PC-3 (cell line): ENCODE measurements around the gene TRIM31. TPM values are rescaled to one million over a fixed set of nuclear protein-coding genes. Genes with fewer than 3 reads are reported as not detected.

Experiments used
- ATAC-seq: fragments of 200-7000 bp; cut with Tn5 transposase; 2 replicates; pipeline ENCODE4 v1.9.1; 2020; ENCODE audit warnings: mild to moderate bottlenecking, moderate library complexity
- BruUV-seq: library from RNA; stranded (reverse); fragments of 400-500 nt; replicated peaks from 2 replicates; lab custom pipeline; 2021; lab: Mats Ljungman, UMichigan
- CTCF ChIA-PET: fragments of 300-600 bp; sonication (Branson Sonifier 250); formaldehyde crosslinking; loops from one replicate; lab custom pipeline; 2022; ENCODE audit warnings: antibody characterized with exemption; lab: Charles Lee
- POLR2A ChIA-PET: fragments of 300-600 bp; sonication (Branson Sonifier 250); formaldehyde crosslinking; loops from one replicate; lab custom pipeline; 2022; ENCODE audit warnings: antibody characterized with exemption; ENCODE audit not compliant: unreplicated experiment; lab: Charles Lee
- DNase-seq: peaks from one replicate; pipeline ENCODE4 v3.0.0-alpha.2; 2015
- H2AFZ ChIP-seq: fragments of 300-600 bp; sonication (generic); 2 replicates; pipeline ENCODE4 v1.6.0; 2016; ENCODE audit warnings: antibody characterized with exemption, low read length
- H3F3A ChIP-seq: fragments of 300-600 bp; sonication (generic); one replicate; pipeline ENCODE4 v1.6.0; 2017; ENCODE audit warnings: antibody characterized with exemption, low read length, control low read depth, mild to moderate bottlenecking; ENCODE audit not compliant: unreplicated experiment
- H3K27ac ChIP-seq: fragments of 300-600 bp; sonication (generic); 2 replicates; pipeline ENCODE4 v1.5.1; 2016; ENCODE audit warnings: mild to moderate bottlenecking, low read length
- H3K27me3 ChIP-seq: fragments of 300-600 bp; sonication (generic); 2 replicates; pipeline ENCODE4 v1.6.1; 2016; ENCODE audit warnings: low read length, mixed read lengths
- H3K36me3 ChIP-seq: fragments of 300-600 bp; sonication (generic); 2 replicates; pipeline ENCODE4 v1.6.1; 2016; ENCODE audit warnings: low read depth, mixed run types, low read length, mixed read lengths
- H3K4me1 ChIP-seq: fragments of 300-600 bp; sonication (generic); 2 replicates; pipeline ENCODE4 v1.5.1; 2016; ENCODE audit warnings: low read length; ENCODE audit not compliant: insufficient read depth
- H3K4me2 ChIP-seq: fragments of 300-600 bp; sonication (generic); 2 replicates; pipeline ENCODE4 v1.6.0; 2016; ENCODE audit warnings: low read length
- H3K4me3 ChIP-seq: fragments of 300-600 bp; sonication (generic); 2 replicates; pipeline ENCODE4 v1.5.1; 2016; ENCODE audit warnings: mild to moderate bottlenecking, low read length, mixed read lengths
- H3K79me2 ChIP-seq: fragments of 300-600 bp; sonication (generic); 2 replicates; pipeline ENCODE4 v1.6.1; 2017; ENCODE audit warnings: low read length, mixed read lengths
- H3K9ac ChIP-seq: fragments of 300-600 bp; sonication (generic); 2 replicates; pipeline ENCODE4 v1.6.0; 2016; ENCODE audit warnings: mild to moderate bottlenecking, low read length
- H3K9me2 ChIP-seq: fragments of 300-600 bp; sonication (generic); replicated peaks from 2 replicates; pipeline ENCODE4 v1.6.1; 2016; ENCODE audit warnings: mixed run types, low read length, mixed read lengths
- H3K9me3 ChIP-seq: fragments of 300-600 bp; sonication (generic); 2 replicates; pipeline ENCODE4 v1.6.1; 2016; ENCODE audit warnings: low read length, mixed read lengths
- H4K20me1 ChIP-seq: fragments of 300-600 bp; sonication (generic); 2 replicates; pipeline ENCODE4 v1.6.1; 2016; ENCODE audit warnings: low read length, mixed read lengths
- EZH2 ChIP-seq: fragments of 300-600 bp; sonication (generic); IDR thresholded peaks from one replicate; pipeline ENCODE4 v1.6.1; 2017; ENCODE audit warnings: antibody characterized with exemption, mild to moderate bottlenecking, low read length; ENCODE audit not compliant: unreplicated experiment
- EZH2phosphoT487 ChIP-seq: fragments of 300-600 bp; sonication (generic); IDR thresholded peaks from 2 replicates; pipeline ENCODE4 v1.6.1; 2018; ENCODE audit warnings: mild to moderate bottlenecking, antibody characterized with exemption, low read length, borderline replicate concordance
- intact Hi-C: fragments of 100-400 bp; cut with micrococcal nuclease; formaldehyde crosslinking; loops from 2 replicates; pipeline ENCODE4 v1.9.0; 2023
- total RNA-seq: library from RNA; depleted of rRNA; stranded (reverse); fragments of >200 nt; gene quantifications from 2 replicates; pipeline ENCODE4 v1.2.3, GENCODE V29; 2014
- TF ChIP-seq, protein P1 (sequence below): fragments of 300-600 bp; sonication (generic); conservative IDR thresholded peaks from 2 replicates; pipeline ENCODE4 v1.5.1; 2017; ENCODE audit warnings: antibody characterized with exemption, low read depth, mild to moderate bottlenecking, low read length

Gene TRIM31
- total RNA-seq, 1 experiment from 2014 or later: 0.11 TPM

DNA sequence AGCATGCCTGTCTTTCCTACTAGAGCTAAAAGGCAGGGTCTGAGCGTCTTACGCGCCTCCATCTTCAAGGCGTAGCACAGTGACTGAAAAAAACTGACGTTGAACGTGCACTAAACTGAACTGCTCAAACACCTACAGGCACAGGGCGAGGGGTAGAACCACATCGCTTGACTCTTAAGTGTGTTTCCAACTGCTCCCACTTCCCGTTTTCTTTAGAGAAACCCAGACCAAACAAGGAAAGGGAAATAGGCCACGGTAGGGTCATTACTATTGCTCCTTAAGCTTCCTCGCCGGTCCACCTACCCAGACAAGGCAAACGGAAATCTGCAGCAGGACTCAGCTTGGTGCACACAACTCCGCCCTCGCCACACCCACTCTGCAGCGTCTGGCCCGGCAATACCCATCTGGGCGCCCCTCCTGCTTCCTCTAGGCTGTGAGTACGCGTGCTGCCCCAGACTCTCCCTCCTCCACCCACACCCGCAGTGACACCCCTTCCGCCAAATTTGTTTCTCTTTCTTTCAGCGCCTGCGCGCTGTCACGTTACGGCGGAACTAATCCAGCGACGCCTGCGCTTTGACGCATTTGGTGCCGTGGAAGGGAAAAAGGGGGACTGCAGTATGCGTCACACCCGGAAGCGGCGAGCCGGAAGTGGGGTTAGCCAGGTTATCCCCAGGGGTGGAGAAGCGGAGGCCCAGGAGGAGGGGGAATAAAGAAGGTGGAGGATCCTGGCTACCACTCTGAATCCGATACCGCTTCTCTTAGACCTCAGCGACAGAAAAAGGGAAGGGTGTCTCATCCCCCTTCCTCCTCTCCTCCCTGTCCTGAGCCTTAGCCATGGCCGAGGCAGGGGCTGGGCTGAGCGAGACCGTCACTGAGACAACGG, 46.1 kb downstream of the TRIM31 start, which contains the start of gene PPP1R11:
PPP1R11 (plus strand) TSS at position 622 of the 883 bp plus-strand sequence; CDS start at position 835, 213 bp downstream.
- Histone ChIP-seq H3K9me3 (no peaks in the 10 kb centered on the region), H2AFZ (peak within 1 kb of the TSS; percentile 70), H3K27me3 (no peaks in the 10 kb centered on the region), H3F3A (no peaks in the 10 kb centered on the region), H3K4me1 (peaks cover 26% of the 10 kb centered on the region), H3K9ac (peak within 1 kb of the TSS; percentile 67), H3K9me2 (no peaks in the 10 kb centered on the region), H4K20me1 (no peaks in the 10 kb centered on the region), H3K4me3 (peak within 1 kb of the TSS; percentile 70), H3K4me2 (peak within 1 kb of the TSS; percentile 80), H3K36me3 (0 out of 2 replicates have a peak, but pooled peaks cover 3% of the 10 kb centered on the region), H3K27ac (peak within 1 kb of the TSS; percentile 40), H3K79me2 (peaks cover 36% of the 10 kb centered on the region)
- ChIA-PET CTCF (no interaction called here), POLR2A (interaction anchor here (0.6 kb wide), 1 partner anchor 88 kb away, joined by 3 read pairs; no protein-coding TSS in a partner anchor)
- intact Hi-C loops: loop anchor here (2.0 kb wide), 1 partner anchor 36 kb away; no protein-coding TSS in a partner anchor
- no TSS peak for BruUV-seq
- peak; percentile 98 for ATAC-seq
- DNase-seq: peak; percentile 99
- TF ChIP-seq, protein P1, sequence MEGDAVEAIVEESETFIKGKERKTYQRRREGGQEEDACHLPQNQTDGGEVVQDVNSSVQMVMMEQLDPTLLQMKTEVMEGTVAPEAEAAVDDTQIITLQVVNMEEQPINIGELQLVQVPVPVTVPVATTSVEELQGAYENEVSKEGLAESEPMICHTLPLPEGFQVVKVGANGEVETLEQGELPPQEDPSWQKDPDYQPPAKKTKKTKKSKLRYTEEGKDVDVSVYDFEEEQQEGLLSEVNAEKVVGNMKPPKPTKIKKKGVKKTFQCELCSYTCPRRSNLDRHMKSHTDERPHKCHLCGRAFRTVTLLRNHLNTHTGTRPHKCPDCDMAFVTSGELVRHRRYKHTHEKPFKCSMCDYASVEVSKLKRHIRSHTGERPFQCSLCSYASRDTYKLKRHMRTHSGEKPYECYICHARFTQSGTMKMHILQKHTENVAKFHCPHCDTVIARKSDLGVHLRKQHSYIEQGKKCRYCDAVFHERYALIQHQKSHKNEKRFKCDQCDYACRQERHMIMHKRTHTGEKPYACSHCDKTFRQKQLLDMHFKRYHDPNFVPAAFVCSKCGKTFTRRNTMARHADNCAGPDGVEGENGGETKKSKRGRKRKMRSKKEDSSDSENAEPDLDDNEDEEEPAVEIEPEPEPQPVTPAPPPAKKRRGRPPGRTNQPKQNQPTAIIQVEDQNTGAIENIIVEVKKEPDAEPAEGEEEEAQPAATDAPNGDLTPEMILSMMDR: no peak
- TF ChIP-seq EZH2 (no peak), EZH2phosphoT487 (no peak)

DNA sequence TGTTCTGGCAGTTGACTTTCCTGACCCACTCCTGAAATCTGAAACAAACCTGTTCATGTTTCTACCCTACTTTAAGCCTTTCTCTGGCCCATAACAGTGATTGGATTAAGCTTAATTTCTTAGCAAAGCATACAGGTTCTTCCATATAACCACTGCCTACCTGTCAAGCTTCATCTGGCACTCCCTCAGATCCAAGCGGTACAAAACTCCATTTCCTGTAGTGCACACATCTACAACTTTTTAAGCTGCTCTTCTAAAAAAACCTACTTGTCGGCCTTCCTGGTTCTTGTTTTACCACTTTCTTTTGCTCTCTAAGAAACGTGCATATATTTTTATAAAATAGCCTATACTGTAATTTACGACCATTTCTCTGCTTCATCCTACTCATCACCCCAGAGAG, 46.8 kb downstream of the TRIM31 start:
- TF ChIP-seq EZH2: no peak
- TF ChIP-seq EZH2phosphoT487: no peak
- TF ChIP-seq, protein P1: no peak
- Histone ChIP-seq H3K27me3 (no peaks in the 10 kb centered on the region), H3K9me2 (no peaks in the 10 kb centered on the region), H3K9ac (peak overlapping the region; percentile 43), H4K20me1 (no peaks in the 10 kb centered on the region), H2AFZ (peak overlapping the region; percentile 70), H3K4me1 (peaks cover 26% of the 10 kb centered on the region), H3K27ac (peak overlapping the region; percentile 40), H3K4me2 (peak overlapping the region; percentile 80), H3F3A (no peaks in the 10 kb centered on the region), H3K9me3 (no peaks in the 10 kb centered on the region), H3K79me2 (peaks cover 42% of the 10 kb centered on the region), H3K4me3 (peak overlapping the region; percentile 70), H3K36me3 (0 out of 2 replicates have a peak, but pooled peaks cover 3% of the 10 kb centered on the region)
- ChIA-PET POLR2A (interaction anchor here (0.6 kb wide), 1 partner anchor 88 kb away, joined by 3 read pairs; no protein-coding TSS in a partner anchor), CTCF (no interaction called here)
- no peak for DNase-seq
- BruUV-seq: no TSS peak
- no peak for ATAC-seq
- intact Hi-C loops: loop anchor here (2.0 kb wide), 1 partner anchor 37 kb away; no protein-coding TSS in a partner anchor
